K562 (cell line): Measurements from ENCODE around the gene FES. TPM values are rescaled to one million over a fixed set of nuclear protein-coding genes. Genes with fewer than 3 reads are reported as not detected.
"Not testable (repeated sequence)": the region's sequence is repeated elsewhere in the genome, so short reads cannot be mapped to it uniquely, and the experiment has no call there.

Experiments used
- ATAC-seq: fragments of 200-7000 bp; cut with Tn5 transposase; 3 replicates; pipeline ENCODE4 v1.9.1; 2020; ENCODE audit warnings: moderate library complexity
- BruUV-seq: library from RNA; stranded (reverse); fragments of 400-500 nt; replicated peaks from 2 replicates; lab custom pipeline; 2021; lab: Mats Ljungman, UMichigan
- CTCF ChIA-PET: fragments of 300-600 bp; formaldehyde crosslinking; extraction: SDS; loops from one replicate; lab custom pipeline; 2021; ENCODE audit warnings: low intra/inter-chr PET ratio; lab: Yijun Ruan, JAX
- POLR2A ChIA-PET: fragments of 300-600, 350-650 bp; sonication (Branson Sonifier 250); formaldehyde crosslinking; extraction: SDS; loops from one replicate; lab custom pipeline; 2021; ENCODE audit warnings: antibody characterized with exemption, inconsistent platforms; lab: Yijun Ruan, JAX
- DNase-seq, 4 experiments: peaks; one replicate each; pipeline versions ENCODE4 v3.0.0 to v3.0.0-alpha.2; 2011 to 2018; ENCODE audit warnings: low spot score in 3 of 4, mixed read lengths in 3 of 4; ENCODE audit errors: extremely low read depth in 1 of 4
- FAIRE-seq: peaks from 2 replicates; lab custom pipeline; 2011; peaks lifted over from hg19 to GRCh38; lab: Jason Lieb, UNC
- H2AFZ ChIP-seq: 2 replicates; pipeline ENCODE4 v1.6.0; 2011; ENCODE audit warnings: low read depth, low read length, control low read depth, inconsistent platforms
- H3K27ac ChIP-seq: fragments of 200-600 bp; 3 replicates; pipeline ENCODE4 v1.8.0; 2011; ENCODE audit warnings: low read depth, mild to moderate bottlenecking, control low read depth, inconsistent platforms, low read length, moderate library complexity, mixed read lengths; ENCODE audit errors: extremely low read depth
- H3K27me3 ChIP-seq, 2 experiments: fragments of 300-600 bp in 1 of 2; 2 replicates in 1 of 2; 3 replicates in 1 of 2; pipeline versions ENCODE4 v1.6.0 to v1.8.0; 2011; ENCODE audit warnings: inconsistent platforms in 2 of 2, low read length in 2 of 2, mild to moderate bottlenecking in 1 of 2, mixed read lengths in 1 of 2, moderate library complexity in 1 of 2; ENCODE audit not compliant: control insufficient read depth in 2 of 2, insufficient read depth in 2 of 2
- H3K36me3 ChIP-seq: fragments of 300-600 bp; 3 replicates; pipeline ENCODE4 v1.8.0; 2011; ENCODE audit warnings: mild to moderate bottlenecking, low read length, inconsistent platforms; ENCODE audit not compliant: control insufficient read depth, insufficient read depth
- H3K4me1 ChIP-seq, 2 experiments: fragments of 200-600 bp in 1 of 2; replicated peaks in 1 of 2; 2 replicates in 1 of 2; 3 replicates in 1 of 2; pipeline versions ENCODE4 v1.5.1 to v1.8.0; 2011; ENCODE audit warnings: inconsistent platforms in 2 of 2, low read length in 2 of 2, mild to moderate bottlenecking in 1 of 2, mixed read lengths in 1 of 2, moderate library complexity in 1 of 2; ENCODE audit not compliant: control insufficient read depth in 2 of 2, insufficient read depth in 2 of 2
- H3K4me2 ChIP-seq: 2 replicates; pipeline ENCODE4 v1.6.1; 2011; ENCODE audit warnings: low read length, control low read depth, inconsistent platforms, mixed read lengths; ENCODE audit not compliant: insufficient read depth
- H3K4me3 ChIP-seq: fragments of 200-600 bp; sonication (generic), shearing (Covaris generic); 2 replicates; pipeline ENCODE4 v1.5.1; 2016; ENCODE audit warnings: control low read depth, inconsistent platforms
- H3K79me2 ChIP-seq: fragments of 200-600 bp; 3 replicates; pipeline ENCODE4 v1.8.0; 2011; ENCODE audit warnings: low read length, inconsistent platforms; ENCODE audit not compliant: control insufficient read depth, insufficient read depth
- H3K9ac ChIP-seq, 2 experiments: 2 replicates each; pipeline versions ENCODE4 v1.6.0 to v1.6.1; 2011; ENCODE audit warnings: low read depth in 2 of 2, low read length in 2 of 2, control low read depth in 1 of 2, inconsistent platforms in 1 of 2, mild to moderate bottlenecking in 1 of 2, mixed read lengths in 1 of 2; ENCODE audit not compliant: insufficient read depth in 1 of 2
- H3K9me1 ChIP-seq: one replicate; pipeline ENCODE4 v1.6.0; 2011; ENCODE audit warnings: inconsistent platforms, mild to moderate bottlenecking, low read length, moderate library complexity; ENCODE audit not compliant: control insufficient read depth, insufficient read depth
- H3K9me3 ChIP-seq: replicated peaks from 2 replicates; pipeline ENCODE4 v1.5.1; 2011; ENCODE audit warnings: low read depth, low read length, inconsistent platforms; ENCODE audit not compliant: control insufficient read depth, insufficient read depth
- H4K20me1 ChIP-seq: replicated peaks from 2 replicates; pipeline ENCODE4 v1.6.1; 2011; ENCODE audit warnings: low read length, inconsistent platforms, mixed read lengths; ENCODE audit not compliant: control insufficient read depth, insufficient read depth
- CBFA2T2 ChIP-seq: fragments of 450-650 bp; conservative IDR thresholded peaks from 2 replicates; pipeline ENCODE4 v1.6.1; 2017; ENCODE audit warnings: mild to moderate bottlenecking
- CBFA2T3 ChIP-seq: fragments of 450-650 bp; IDR thresholded peaks from 2 replicates; pipeline ENCODE4 v1.6.1; 2017
- CEBPG ChIP-seq, 3 experiments: fragments of 200-800 bp in 1 of 3; sonication (Bioruptor generic) in 1 of 3; sonication (generic) in 1 of 3; formaldehyde crosslinking in 1 of 3; IDR thresholded peaks in 2 of 3; conservative IDR thresholded peaks in 1 of 3; 2 replicates each; pipeline versions ENCODE4 v1.6.1 to v1.8.0; 2016 to 2022; ENCODE audit warnings: missing compliant biosample characterization in 2 of 3, missing genetic modification characterization in 2 of 3, mild to moderate bottlenecking in 1 of 3, missing genetic modification reagents in 1 of 3
- MTA2 ChIP-seq: fragments of 450-650 bp; IDR thresholded peaks from 2 replicates; pipeline ENCODE4 v1.6.1; 2016; ENCODE audit warnings: low read depth
- MTA3 ChIP-seq: fragments of 450-650 bp; formaldehyde crosslinking; IDR thresholded peaks from 2 replicates; pipeline ENCODE4 v1.6.1; 2017; ENCODE audit warnings: mild to moderate bottlenecking, borderline replicate concordance
- NCOR1 ChIP-seq: fragments of 450-650 bp; IDR thresholded peaks from 2 replicates; pipeline ENCODE4 v1.6.1; 2016; ENCODE audit warnings: mild to moderate bottlenecking, moderate library complexity
- NFE2 ChIP-seq: IDR thresholded peaks from 2 replicates; pipeline ENCODE4 v1.6.1; 2014; ENCODE audit warnings: antibody characterized with exemption, low read depth
- NR2C1 ChIP-seq, 2 experiments: fragments of 450-650 bp; IDR thresholded peaks; 2 replicates each; pipeline ENCODE4 v1.6.1; 2017; ENCODE audit warnings: mild to moderate bottlenecking in 2 of 2, antibody characterized with exemption in 1 of 2, inconsistent platforms in 1 of 2, missing compliant biosample characterization in 1 of 2, missing genetic modification characterization in 1 of 2
- NR2C2 ChIP-seq, 2 experiments: fragments of 200-800 bp in 1 of 2; sonication (Bioruptor generic) in 1 of 2; sonication (generic) in 1 of 2; formaldehyde crosslinking in 1 of 2; IDR thresholded peaks; 2 replicates each; pipeline versions ENCODE4 v1.6.1 to v1.8.0; 2016 to 2022; ENCODE audit warnings: mild to moderate bottlenecking in 1 of 2, missing compliant biosample characterization in 1 of 2, missing genetic modification characterization in 1 of 2, missing genetic modification reagents in 1 of 2
- PHB2 ChIP-seq: fragments of 450-650 bp; IDR thresholded peaks from 2 replicates; pipeline ENCODE4 v1.6.1; 2017; ENCODE audit warnings: low read depth
- SMARCA5 ChIP-seq: fragments of 450-650 bp; IDR thresholded peaks from 2 replicates; pipeline ENCODE4 v1.6.1; 2016
- TAL1 ChIP-seq: fragments of 450-650 bp; IDR thresholded peaks from 2 replicates; pipeline ENCODE4 v1.6.1; 2016; ENCODE audit warnings: mild to moderate bottlenecking
- TCF3 ChIP-seq: sonication (generic); formaldehyde crosslinking; IDR thresholded peaks from 2 replicates; pipeline ENCODE4 v1.4.0; 2020; ENCODE audit warnings: mild to moderate bottlenecking, missing genetic modification reagents
- TEAD4 ChIP-seq, 2 experiments: sonication (generic) in 1 of 2; formaldehyde crosslinking in 1 of 2; IDR thresholded peaks; 2 replicates each; pipeline versions ENCODE4 v1.6.1 to v1.8.0; 2012 to 2022; ENCODE audit warnings: borderline replicate concordance in 1 of 2, inconsistent platforms in 1 of 2, low read length in 1 of 2, mild to moderate bottlenecking in 1 of 2, missing genetic modification reagents in 1 of 2
- ZNF316 ChIP-seq: fragments of 450-650 bp; IDR thresholded peaks from 2 replicates; pipeline ENCODE4 v1.6.1; 2016
- WGBS: fragments of 100-300 bp; shearing (Covaris generic); methylation state at CpG from one replicate; pipeline ENCODE4 v1.1.6; 2016; ENCODE audit warnings: low coverage, mixed read lengths; ENCODE audit not compliant: insufficient coverage; ENCODE audit errors: missing lambda C conversion rate; 5-methylcytosine and 5-hydroxymethylcytosine counted together
- in situ Hi-C: fragments of 300-500 bp; cut with MboI; formaldehyde crosslinking; loops from 4 replicates; pipeline ENCODE4 v1.15.0; 2018; ENCODE audit warnings: inconsistent platforms, mixed read lengths
- intact Hi-C: fragments of 100-400 bp; cut with micrococcal nuclease; formaldehyde crosslinking; loops from 2 replicates; pipeline ENCODE4 v1.14.2; 2022
- polyA plus RNA-seq, 8 experiments: library from polyadenylated mRNA; depleted of rRNA in 4 of 8; stranded (reverse) in 5 of 8; unstranded in 3 of 8; fragments of >200 nt; fragmentation: Nextera tagmentation in 2 of 8; fragmentation: Illumina TruSeq in 1 of 8; extraction: Ambion mirVana in 2 of 8; extraction: Trizol in 1 of 8; gene quantifications; 2 replicates each; pipeline versions ENCODE4 v1.2.1 to v1.2.3, GENCODE V29; 2011 to 2014; ENCODE audit warnings: inconsistent platforms in 1 of 8, missing spikeins in 1 of 8
- total RNA-seq, 7 experiments: library from RNA; depleted of rRNA in 6 of 7; stranded (reverse); fragments of >200 nt in 6 of 7; fragmentation: Illumina TruSeq in 2 of 7; extraction: Trizol in 2 of 7; gene quantifications; 2 replicates each; pipeline versions ENCODE4 v1.2.1 to v1.2.3, GENCODE V29; 2011 to 2021; ENCODE audit warnings: low replicate concordance in 1 of 7
- TF ChIP-seq, protein P1 (sequence below), 2 experiments: IDR thresholded peaks; 2 replicates each; pipeline ENCODE4 v1.6.1; 2012; ENCODE audit warnings: improper control_type of control experiment in 2 of 2, low read depth in 2 of 2, low read length in 2 of 2, borderline replicate concordance in 1 of 2
- TF ChIP-seq, protein P2 (sequence below): fragments of 450-650 bp; IDR thresholded peaks from 2 replicates; pipeline ENCODE4 v1.6.1; 2016; ENCODE audit warnings: missing biosample characterization, missing genetic modification characterization

Gene FES
- total and polyA plus RNA-seq, 9 of the 15 experiments (the other 6 are each of a cell fraction or from before 2014, with no cell fraction given): 0.38 to 2.6 (median 0.82) TPM

DNA sequence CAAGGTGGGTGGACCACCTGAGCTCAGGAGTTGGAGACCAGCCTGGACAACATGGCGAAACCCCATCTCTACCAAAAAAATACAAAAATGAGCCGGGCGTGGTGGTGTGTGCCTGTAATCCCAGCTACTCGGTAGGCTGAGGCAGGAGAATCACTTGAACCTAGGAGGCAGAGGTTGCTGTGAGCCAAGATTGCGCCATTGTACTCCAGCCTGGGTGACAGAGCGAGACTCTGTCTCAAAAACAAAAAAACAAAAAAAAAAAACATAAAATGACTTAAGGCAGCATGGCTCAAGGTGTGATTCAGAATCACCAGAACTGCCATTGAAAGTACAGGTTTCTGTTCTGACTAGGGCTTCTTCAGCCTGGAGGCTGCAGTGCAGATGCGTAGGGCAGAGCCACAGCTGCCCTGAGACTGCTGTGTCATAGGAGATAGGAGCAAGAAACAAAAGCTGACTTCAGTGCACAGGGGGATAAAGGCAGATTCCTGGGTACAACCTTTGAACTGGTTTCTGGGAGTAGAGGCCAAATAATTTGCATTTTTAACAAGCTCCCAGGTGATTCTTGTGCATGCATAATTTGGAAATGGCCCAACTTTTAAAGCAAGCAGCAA is 38.5 kb downstream of the FES start:
- DNase-seq (peak in 3 of 4 experiments; percentile 39 to 80 (median 79)), ATAC-seq (peak; percentile 91), FAIRE-seq (peak; percentile 92)
- H3K4me1 ChIP-seq: peaks cover 11 to 18% of the 10 kb centered on the region in 2 experiments; a peak in 4 of 5 replicates
- intact Hi-C loops; H3K9me1 ChIP-seq; H2AFZ ChIP-seq; H3K4me2 ChIP-seq; H3K27me3 ChIP-seq; H3K4me3 ChIP-seq; BruUV-seq; in situ Hi-C loops; CTCF ChIA-PET; H3K79me2 ChIP-seq; H3K9me3 ChIP-seq; H3K9ac ChIP-seq; H4K20me1 ChIP-seq; TF ChIP-seq TEAD4 (CRISPR knock-in tag; IDR thresholded peaks at IDR 0.05; ENCODE audit: borderline replicate concordance); NR2C2 (CRISPR knock-in tag; IDR thresholded peaks at IDR 0.05): not testable (repeated sequence)
- peaks cover 54% of the 10 kb centered on the region for H3K36me3 ChIP-seq
- H3K27ac ChIP-seq: peak overlapping the region; percentile 17; the same call in 1 of the 3 replicates
- WGBS: 43% methylated on average over 7 of the region's 7 CpGs
- POLR2A ChIA-PET: interaction anchor here (1.5 to 3.7 kb wide), 6 partner anchors 8 to 20 kb away, joined by 7 to 26 read pairs (median 12); partner anchors contain the start of genes HDDC3, MAN2A2 and UNC45A
- TF ChIP-seq CEBPG (CRISPR knock-in tag; IDR thresholded peaks at IDR 0.05) (0 out of 2 replicates have a peak, but pooled peaks have one; percentile 31), CEBPG (tag; conservative IDR thresholded peaks at IDR 0.05 in 1 of 2, IDR thresholded peaks at IDR 0.05 in 1 of 2) (peak in 1 of 2 experiments; percentile 52; a peak in 2 of 4 replicates), MTA2 (peak; percentile 25; the same call in 1 of the 2 replicates), NCOR1 (peak; percentile 32; the same call in 1 of the 2 replicates), NR2C1 (IDR thresholded peaks at IDR 0.05) (peak; percentile 77), NR2C1 (tag; IDR thresholded peaks at IDR 0.05) (peak; percentile 60; the same call in 1 of the 2 replicates), ZNF316 (peak; percentile 84), CBFA2T3 (peak; percentile 81), MTA3 (0 out of 2 replicates have a peak, but pooled peaks have one; percentile 15), TCF3 (CRISPR knock-in tag) (peak; percentile 51; the same call in 1 of the 2 replicates), TEAD4 (IDR thresholded peaks at IDR 0.05; ENCODE audit: low read length) (peak; percentile 60), NFE2 (peak; percentile 87), PHB2 (peak; percentile 20; the same call in 1 of the 2 replicates), NR2C2 (tag; IDR thresholded peaks at IDR 0.05) (peak; percentile 79), CBFA2T2 (peak; percentile 69), TAL1 (peak; percentile 54; the same call in 1 of the 2 replicates), SMARCA5 (0 out of 2 replicates have a peak, but pooled peaks have one; percentile 18)
- TF ChIP-seq, protein P1, sequence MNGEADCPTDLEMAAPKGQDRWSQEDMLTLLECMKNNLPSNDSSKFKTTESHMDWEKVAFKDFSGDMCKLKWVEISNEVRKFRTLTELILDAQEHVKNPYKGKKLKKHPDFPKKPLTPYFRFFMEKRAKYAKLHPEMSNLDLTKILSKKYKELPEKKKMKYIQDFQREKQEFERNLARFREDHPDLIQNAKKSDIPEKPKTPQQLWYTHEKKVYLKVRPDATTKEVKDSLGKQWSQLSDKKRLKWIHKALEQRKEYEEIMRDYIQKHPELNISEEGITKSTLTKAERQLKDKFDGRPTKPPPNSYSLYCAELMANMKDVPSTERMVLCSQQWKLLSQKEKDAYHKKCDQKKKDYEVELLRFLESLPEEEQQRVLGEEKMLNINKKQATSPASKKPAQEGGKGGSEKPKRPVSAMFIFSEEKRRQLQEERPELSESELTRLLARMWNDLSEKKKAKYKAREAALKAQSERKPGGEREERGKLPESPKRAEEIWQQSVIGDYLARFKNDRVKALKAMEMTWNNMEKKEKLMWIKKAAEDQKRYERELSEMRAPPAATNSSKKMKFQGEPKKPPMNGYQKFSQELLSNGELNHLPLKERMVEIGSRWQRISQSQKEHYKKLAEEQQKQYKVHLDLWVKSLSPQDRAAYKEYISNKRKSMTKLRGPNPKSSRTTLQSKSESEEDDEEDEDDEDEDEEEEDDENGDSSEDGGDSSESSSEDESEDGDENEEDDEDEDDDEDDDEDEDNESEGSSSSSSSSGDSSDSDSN (IDR thresholded peaks at IDR 0.05; ENCODE audit: borderline replicate concordance in 1 of 2, low read depth in 2 of 2, low read length in 2 of 2): peak in 1 of 2 experiments; percentile 38; a peak in 1 of 4 replicates
- TF ChIP-seq, protein P2, sequence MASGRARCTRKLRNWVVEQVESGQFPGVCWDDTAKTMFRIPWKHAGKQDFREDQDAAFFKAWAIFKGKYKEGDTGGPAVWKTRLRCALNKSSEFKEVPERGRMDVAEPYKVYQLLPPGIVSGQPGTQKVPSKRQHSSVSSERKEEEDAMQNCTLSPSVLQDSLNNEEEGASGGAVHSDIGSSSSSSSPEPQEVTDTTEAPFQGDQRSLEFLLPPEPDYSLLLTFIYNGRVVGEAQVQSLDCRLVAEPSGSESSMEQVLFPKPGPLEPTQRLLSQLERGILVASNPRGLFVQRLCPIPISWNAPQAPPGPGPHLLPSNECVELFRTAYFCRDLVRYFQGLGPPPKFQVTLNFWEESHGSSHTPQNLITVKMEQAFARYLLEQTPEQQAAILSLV: 0 out of 2 replicates have a peak, but pooled peaks have one; percentile 40
